ENCODE results near the gene ATXN10.
A peak's percentile ranks its signal among the peaks of the same experiment; 100 is the strongest.

Gene ATXN10

DNA sequence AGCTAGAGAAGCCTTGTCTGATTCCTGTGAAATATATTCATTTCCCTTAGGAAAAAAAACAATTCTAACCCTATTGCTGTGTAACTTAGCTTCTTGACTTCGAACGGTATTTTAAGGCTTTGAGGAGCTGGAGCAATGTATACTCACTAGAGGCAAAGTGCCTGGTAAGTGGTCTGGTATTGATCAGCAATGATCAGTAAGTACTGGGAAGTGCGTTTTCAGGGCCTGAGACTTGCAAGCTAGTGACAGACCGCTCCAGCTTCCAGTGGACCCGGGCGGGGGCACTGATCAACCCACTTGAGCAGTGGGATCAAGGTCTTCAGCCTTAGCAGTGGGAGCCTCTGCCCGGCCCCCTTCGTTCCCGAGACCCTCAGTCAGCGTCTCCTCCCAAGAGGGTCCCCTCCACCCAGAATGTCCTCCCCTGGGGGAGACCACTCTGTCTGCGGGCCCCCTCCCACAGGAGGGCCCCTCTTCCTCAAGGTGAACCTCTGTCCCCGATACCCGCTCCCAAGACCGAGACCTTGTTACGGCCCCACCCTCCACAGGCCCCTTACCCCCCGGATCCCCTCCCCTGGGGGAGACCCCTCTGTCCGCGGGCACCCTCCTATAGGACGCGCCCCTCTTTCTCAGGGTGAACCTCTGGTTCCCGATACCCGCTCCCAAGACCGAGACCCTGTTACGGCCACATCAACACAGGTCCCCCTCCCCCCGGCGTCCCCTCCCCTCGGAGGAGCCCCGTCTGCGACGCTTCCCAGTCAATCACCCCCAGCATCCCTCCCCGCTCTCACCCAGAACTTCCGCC, 452 bp upstream of the ATXN10 start:
- Histone ChIP-seq H3K36me3 (ENCODE audit: insufficient read depth, low read length) (peaks cover 22% of the 10 kb centered on the region), H3K4me1 (ENCODE audit: insufficient read depth, low read length, severe bottlenecking) (peaks cover 44% of the 10 kb centered on the region), H3K4me2 (ENCODE audit: low read length) (peak overlapping the region; percentile 87), H2AFZ (ENCODE audit: low read length) (no peak overlapping the region), H3K79me2 (ENCODE audit: insufficient read depth, low read length) (peaks cover 46% of the 10 kb centered on the region), H3F3A (ENCODE audit: insufficient read depth, low read length) (no peaks in the 10 kb centered on the region), H3K9ac (ENCODE audit: low read length) (peak overlapping the region; percentile 90), H3K27me3 (ENCODE audit: insufficient read depth, low read length) (no peaks in the 10 kb centered on the region), H3K9me3 (ENCODE audit: low read length) (no peaks in the 10 kb centered on the region), H4K20me1 (ENCODE audit: insufficient read depth, low read length) (no peaks in the 10 kb centered on the region), H3K4me3 (ENCODE audit: low read depth, low read length, poor library complexity, severe bottlenecking) (peak overlapping the region; percentile 83), H3K9me2 (ENCODE audit: low read depth, low read length) (no peaks in the 10 kb centered on the region), H3K27ac (ENCODE audit: low read depth, low read length, poor library complexity, severe bottlenecking) (peak overlapping the region; percentile 68)
- TF ChIP-seq EZH2 (IDR thresholded peaks at IDR 0.05; ENCODE audit: borderline replicate concordance, low read length) (no peak), CTCF (IDR thresholded peaks at IDR 0.05; ENCODE audit: low read length) (no peak)

- Histone ChIP-seq H3K79me2 (ENCODE audit: insufficient read depth, low read length) (peaks cover 62% of the 10 kb centered on the region), H3F3A (ENCODE audit: insufficient read depth, low read length) (no peaks in the 10 kb centered on the region), H3K27me3 (ENCODE audit: insufficient read depth, low read length) (no peaks in the 10 kb centered on the region), H3K4me3 (ENCODE audit: low read depth, low read length, poor library complexity, severe bottlenecking) (peak overlapping the region; percentile 83), H3K4me2 (ENCODE audit: low read length) (peak overlapping the region; percentile 87), H3K9me2 (ENCODE audit: low read depth, low read length) (no peaks in the 10 kb centered on the region), H3K36me3 (ENCODE audit: insufficient read depth, low read length) (peaks cover 28% of the 10 kb centered on the region), H2AFZ (ENCODE audit: low read length) (no peak overlapping the region), H3K9me3 (ENCODE audit: low read length) (no peaks in the 10 kb centered on the region), H3K4me1 (ENCODE audit: insufficient read depth, low read length, severe bottlenecking) (peaks cover 57% of the 10 kb centered on the region), H3K9ac (ENCODE audit: low read length) (peak overlapping the region; percentile 90), H4K20me1 (ENCODE audit: insufficient read depth, low read length) (no peaks in the 10 kb centered on the region), H3K27ac (ENCODE audit: low read depth, low read length, poor library complexity, severe bottlenecking) (peak overlapping the region; percentile 68)
- TF ChIP-seq EZH2 (IDR thresholded peaks at IDR 0.05; ENCODE audit: borderline replicate concordance, low read length) (no peak), CTCF (IDR thresholded peaks at IDR 0.05; ENCODE audit: low read length) (no peak)
Observed at GRCh38 chr22:45672564-45673481, 1.2 kb downstream of the ATXN10 start.

GRCh38 chr22:45673482-45674175, 2.0 kb downstream of the ATXN10 start:
- Histone ChIP-seq H3K4me2 (ENCODE audit: low read length) (peak overlapping the region; percentile 87), H3K27me3 (ENCODE audit: insufficient read depth, low read length) (no peaks in the 10 kb centered on the region), H2AFZ (ENCODE audit: low read length) (no peak overlapping the region), H3K36me3 (ENCODE audit: insufficient read depth, low read length) (peaks cover 28% of the 10 kb centered on the region), H3K4me3 (ENCODE audit: low read depth, low read length, poor library complexity, severe bottlenecking) (peak overlapping the region; percentile 83), H3F3A (ENCODE audit: insufficient read depth, low read length) (no peaks in the 10 kb centered on the region), H3K4me1 (ENCODE audit: insufficient read depth, low read length, severe bottlenecking) (peaks cover 65% of the 10 kb centered on the region), H3K9me2 (ENCODE audit: low read depth, low read length) (no peaks in the 10 kb centered on the region), H3K9me3 (ENCODE audit: low read length) (no peaks in the 10 kb centered on the region), H3K79me2 (ENCODE audit: insufficient read depth, low read length) (peaks cover 70% of the 10 kb centered on the region), H3K27ac (ENCODE audit: low read depth, low read length, poor library complexity, severe bottlenecking) (peak overlapping the region; percentile 68), H4K20me1 (ENCODE audit: insufficient read depth, low read length) (no peaks in the 10 kb centered on the region), H3K9ac (ENCODE audit: low read length) (peak overlapping the region; percentile 90)
- no peak for TF ChIP-seq CTCF (IDR thresholded peaks at IDR 0.05; ENCODE audit: low read length)
- no peak for TF ChIP-seq EZH2 (IDR thresholded peaks at IDR 0.05; ENCODE audit: borderline replicate concordance, low read length)

Measured in OCI-LY1 (cell line).